ENCODE results near the gene CERS3. TPM values are rescaled to one million over a fixed set of nuclear protein-coding genes. Genes with fewer than 3 reads are reported as not detected.

Gene CERS3
- total RNA-seq, result under 1 TPM; 0.19 to 0.31 TPM

DNA sequence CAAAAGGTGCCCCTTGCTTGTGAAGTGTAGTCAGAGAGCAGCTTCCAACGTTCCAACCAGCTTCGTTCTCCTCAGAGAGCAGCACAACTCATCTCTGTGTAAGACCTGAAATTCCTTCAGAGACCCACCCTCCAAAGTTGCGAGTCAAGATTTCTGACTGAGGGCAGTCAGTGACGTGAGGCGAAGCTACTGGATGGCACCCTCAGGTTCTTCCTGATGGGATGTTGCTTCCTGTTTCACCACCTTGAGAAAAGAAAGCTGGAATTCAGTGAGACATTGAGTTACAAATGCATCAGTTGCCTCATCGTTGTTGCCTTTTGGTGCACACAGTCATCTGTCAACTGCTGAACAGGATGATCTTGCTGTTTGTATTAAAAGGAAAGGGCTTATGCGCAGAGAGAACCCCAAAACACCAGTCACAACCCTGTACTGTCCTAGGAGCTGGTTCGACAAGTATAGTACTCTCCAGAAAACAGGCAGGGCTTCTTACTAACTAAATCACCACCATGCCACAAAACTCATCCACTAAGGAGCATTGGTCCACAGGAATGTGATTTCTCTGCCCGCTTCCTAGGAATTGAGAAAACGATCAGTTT lies at the start of gene CERS3:
CERS3 (minus strand) TSS at position 118 of the 596 bp plus-strand sequence. CDS start 27,101 bp downstream, outside the sequence.
- H3K27ac Mint-ChIP-seq, result no peak within 1 kb of the TSS
- H3K4me3 Mint-ChIP-seq, result no peak within 1 kb of the TSS
- ChIA-PET CTCF (no interaction called here), POLR2A (no interaction called here)
- intact Hi-C loops (cut with micrococcal nuclease), result no loop called here
- no peaks in the 10 kb centered on the region for H3K9me3 Mint-ChIP-seq
- no peaks in the 10 kb centered on the region for H3K36me3 Mint-ChIP-seq
- DNase-seq, result no peak
- H3K4me1 Mint-ChIP-seq (ENCODE audit: low read depth), result peaks cover 10% of the 10 kb centered on the region
- no peaks in the 10 kb centered on the region for H3K27me3 Mint-ChIP-seq

DNA sequence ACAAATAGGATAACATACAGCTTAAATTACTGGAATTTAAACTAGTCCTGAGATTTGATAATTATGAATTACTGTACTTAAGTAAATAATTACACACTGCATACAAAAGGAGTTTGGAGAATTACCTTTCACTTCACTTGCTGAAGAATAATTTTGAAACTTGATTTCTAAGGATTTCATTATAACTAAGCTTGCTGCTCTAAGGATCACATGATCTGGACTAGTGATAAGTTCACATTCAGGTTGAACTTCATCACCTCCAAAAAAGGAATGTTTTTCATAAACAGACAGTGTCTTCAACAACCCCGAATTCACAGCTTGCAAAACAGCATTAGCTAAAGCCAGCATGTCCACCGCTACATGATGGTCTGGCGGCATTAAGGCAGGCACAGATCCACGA lies 44.8 kb upstream of the CERS3 start:
- peaks cover 54% of the 10 kb centered on the region for H3K36me3 Mint-ChIP-seq
- ChIA-PET POLR2A (interaction anchor here (1.1 to 1.8 kb wide), 3 partner anchors 23 to 223 kb away, joined by 3 to 5 read pairs (median 4); no protein-coding TSS in a partner anchor), CTCF (interaction anchor here (0.6 to 6.1 kb wide), 10 partner anchors 12 to 725 kb away, joined by 3 to 95 read pairs (median 4); partner anchors contain the start of gene LINS1)
- no peaks in the 10 kb centered on the region for H3K27me3 Mint-ChIP-seq
- intact Hi-C loops (cut with micrococcal nuclease), result loop anchor here (2.0 kb wide), 1 partner anchor 29 kb away; the partner anchor contains the start of genes ASB7 and LINS1
- no peak for DNase-seq
- H3K4me3 Mint-ChIP-seq, result no peak overlapping the region
- peak overlapping the region; percentile 83 for H3K27ac Mint-ChIP-seq
- H3K4me1 Mint-ChIP-seq (ENCODE audit: low read depth), result peaks cover 56% of the 10 kb centered on the region
- no peaks in the 10 kb centered on the region for H3K9me3 Mint-ChIP-seq

DNA sequence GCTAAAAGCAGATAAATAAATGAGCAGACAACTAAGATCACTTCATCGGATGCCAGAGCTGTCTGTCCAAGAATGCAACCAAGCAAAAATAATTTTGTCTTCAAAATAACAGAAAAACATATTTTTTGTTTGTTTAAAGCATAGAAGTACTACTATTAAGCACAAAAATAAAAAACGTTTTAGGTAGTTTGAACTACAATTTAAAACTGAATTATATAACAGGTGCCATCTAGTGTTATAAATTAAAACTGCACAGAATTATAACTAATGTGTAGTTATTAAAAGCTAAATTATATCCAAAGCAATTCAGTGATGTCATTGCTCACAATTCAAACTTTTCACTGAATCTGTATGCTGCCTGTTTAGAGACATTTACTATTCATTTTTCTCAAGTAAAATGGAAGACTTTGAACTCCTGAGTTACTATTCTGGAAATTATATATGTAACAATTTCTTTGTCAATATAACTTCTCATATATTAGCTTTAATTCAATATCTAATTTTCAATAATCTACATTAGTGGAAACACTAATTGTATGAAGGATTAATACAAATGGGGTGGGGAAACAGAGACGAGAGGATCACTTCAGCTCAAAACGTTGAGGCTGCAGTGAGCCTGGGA lies 43.7 kb upstream of the CERS3 start:
- Mint-ChIP-seq H3K4me1 (ENCODE audit: low read depth) (peaks cover 54% of the 10 kb centered on the region), H3K27ac (peak overlapping the region; percentile 82), H3K36me3 (peaks cover 54% of the 10 kb centered on the region), H3K4me3 (no peak overlapping the region), H3K9me3 (no peaks in the 10 kb centered on the region), H3K27me3 (no peaks in the 10 kb centered on the region)
- intact Hi-C loops (cut with micrococcal nuclease), result loop anchor here (1.0 to 2.0 kb wide), 2 partner anchors 30 to 222 kb away; partner anchors contain the start of genes ASB7 and LINS1
- no peak for DNase-seq
- POLR2A ChIA-PET, result interaction anchor here (0.6 to 1.8 kb wide), 2 partner anchors 24 to 222 kb away, joined by 4 read pairs; no protein-coding TSS in a partner anchor
- CTCF ChIA-PET, result interaction anchor here (0.6 to 6.1 kb wide), 16 partner anchors 9 to 1413 kb away, joined by 3 to 95 read pairs (median 4); partner anchors contain the start of gene ASB7

DNA sequence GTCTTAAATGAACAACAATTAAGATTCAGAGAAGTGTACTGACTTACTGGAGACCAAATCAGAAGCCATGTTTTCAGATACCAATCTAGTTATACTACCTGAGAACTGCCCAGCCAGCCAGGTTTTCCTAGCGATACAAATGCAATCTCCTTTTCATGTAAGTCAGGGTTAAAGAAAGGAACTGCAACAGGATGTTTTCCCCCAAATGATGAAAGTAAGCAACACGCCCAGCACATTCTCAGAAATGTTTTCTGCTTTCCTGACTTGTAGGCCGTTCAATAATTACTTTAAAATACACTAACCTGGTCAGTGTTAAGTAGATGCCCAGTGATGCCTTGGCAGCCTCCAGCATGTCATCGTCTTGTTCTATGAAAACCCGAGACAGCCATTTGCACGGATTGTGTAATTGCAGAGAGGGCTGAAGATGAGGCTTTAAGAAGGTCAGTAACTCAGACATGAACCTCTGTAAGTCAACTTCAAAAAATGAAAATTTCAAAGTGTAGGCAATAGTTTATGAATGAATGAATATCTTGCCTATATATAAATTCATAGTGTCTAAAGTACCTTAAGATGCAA lies 42.9 kb upstream of the CERS3 start:
- Mint-ChIP-seq H3K9me3 (no peaks in the 10 kb centered on the region), H3K27me3 (no peaks in the 10 kb centered on the region), H3K36me3 (peaks cover 49% of the 10 kb centered on the region), H3K27ac (peak overlapping the region; percentile 82), H3K4me1 (ENCODE audit: low read depth) (peaks cover 50% of the 10 kb centered on the region), H3K4me3 (no peak overlapping the region)
- CTCF ChIA-PET, result interaction anchor here (0.9 to 6.1 kb wide), 9 partner anchors 9 to 234 kb away, joined by 3 to 95 read pairs (median 6); partner anchors contain the start of gene ASB7
- DNase-seq, result no peak
- intact Hi-C loops (cut with micrococcal nuclease), result loop anchor here (1.0 to 2.0 kb wide), 2 partner anchors 31 to 221 kb away; partner anchors contain the start of genes ASB7 and LINS1
- POLR2A ChIA-PET, result interaction anchor here (0.7 to 1.8 kb wide), 3 partner anchors 25 to 222 kb away, joined by 4 read pairs; no protein-coding TSS in a partner anchor

- Mint-ChIP-seq H3K4me3 (no peak overlapping the region), H3K9me3 (no peaks in the 10 kb centered on the region), H3K4me1 (ENCODE audit: low read depth) (peaks cover 42% of the 10 kb centered on the region), H3K27me3 (no peaks in the 10 kb centered on the region), H3K36me3 (peaks cover 41% of the 10 kb centered on the region), H3K27ac (peak overlapping the region; percentile 82)
- intact Hi-C loops (cut with micrococcal nuclease), result no loop called here
- no peak for DNase-seq
- ChIA-PET CTCF (interaction anchor here (0.9 to 6.1 kb wide), 3 partner anchors 10 to 233 kb away, joined by 3 to 95 read pairs (median 3); no protein-coding TSS in a partner anchor), POLR2A (interaction anchor here (0.7 to 1.5 kb wide), 2 partner anchors 26 to 221 kb away, joined by 4 read pairs; no protein-coding TSS in a partner anchor)
Observed at GRCh38 chr15:100570735-100571313, 42.1 kb upstream of the CERS3 start.

DNA sequence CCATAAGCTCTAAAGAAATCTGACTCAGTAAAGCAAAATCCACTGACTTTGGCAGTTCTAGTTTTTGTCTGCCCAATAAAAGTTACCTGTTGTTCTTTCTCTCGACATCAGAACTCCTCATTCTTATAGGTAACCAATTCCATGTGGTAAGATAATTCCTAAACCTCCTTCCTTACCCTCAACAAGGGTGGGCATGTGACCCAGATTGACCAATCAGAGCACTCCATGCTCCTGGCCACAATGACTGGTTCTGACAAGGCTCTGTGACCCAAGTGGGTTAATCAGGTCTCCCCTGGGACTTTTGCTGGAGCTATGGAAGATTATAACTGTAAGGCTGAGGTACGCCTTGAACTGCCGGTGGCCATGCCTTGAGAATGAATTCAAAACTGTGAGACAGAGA lies 41.5 kb upstream of the CERS3 start:
- H3K27me3 Mint-ChIP-seq, result no peaks in the 10 kb centered on the region
- no peaks in the 10 kb centered on the region for H3K9me3 Mint-ChIP-seq
- H3K27ac Mint-ChIP-seq, result peak overlapping the region; percentile 82
- DNase-seq, result no peak
- H3K4me1 Mint-ChIP-seq (ENCODE audit: low read depth), result peaks cover 37% of the 10 kb centered on the region
- intact Hi-C loops (cut with micrococcal nuclease), result no loop called here
- peaks cover 43% of the 10 kb centered on the region for H3K36me3 Mint-ChIP-seq
- ChIA-PET POLR2A (interaction anchor here (1.5 kb wide), 1 partner anchor 26 kb away, joined by 4 read pairs; no protein-coding TSS in a partner anchor), CTCF (interaction anchor here (6.1 kb wide), 1 partner anchor 220 kb away, joined by 95 read pairs; no protein-coding TSS in a partner anchor)
- no peak overlapping the region for H3K4me3 Mint-ChIP-seq

GRCh38 chr15:100569391-100569790 lies 40.6 kb upstream of the CERS3 start:
- Mint-ChIP-seq H3K27ac (no peak overlapping the region), H3K36me3 (peaks cover 44% of the 10 kb centered on the region)

DNA sequence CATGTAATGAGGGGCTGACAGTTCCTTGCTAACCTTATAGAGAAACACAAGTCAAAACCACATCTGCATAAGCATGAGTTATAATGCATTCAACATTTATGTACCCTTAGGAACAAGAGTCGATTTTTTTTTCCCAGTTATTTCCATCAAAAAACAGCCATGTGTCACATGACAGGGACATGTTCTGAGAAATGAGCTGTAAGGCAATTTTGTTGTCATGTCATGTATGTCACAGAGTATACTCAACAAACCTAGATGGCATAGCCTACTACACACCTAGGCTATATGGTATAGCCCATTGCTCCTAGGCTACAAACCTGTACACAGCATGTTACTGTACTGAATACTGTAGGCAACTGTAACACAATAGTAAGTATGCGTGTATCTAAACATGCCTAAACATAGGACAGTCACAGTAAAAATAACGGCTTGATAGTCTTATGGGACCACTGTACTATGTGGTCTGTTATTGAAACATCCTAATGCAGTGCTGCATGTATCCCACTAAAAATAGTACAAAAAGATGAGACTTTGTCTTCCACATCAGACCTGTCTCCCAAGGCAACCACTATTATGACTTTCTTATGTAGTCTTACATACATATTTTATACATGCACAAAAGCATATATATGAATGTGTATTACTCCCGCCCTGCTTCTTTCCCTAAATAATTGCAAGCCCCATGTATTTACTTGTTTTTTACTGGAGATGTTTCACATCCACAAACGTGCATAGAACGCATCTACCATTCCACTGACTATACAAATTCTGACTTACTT lies 38.3 kb upstream of the CERS3 start:
- POLR2A ChIA-PET, result no interaction called here
- Mint-ChIP-seq H3K4me1 (ENCODE audit: low read depth) (peaks cover 23% of the 10 kb centered on the region), H3K36me3 (peaks cover 39% of the 10 kb centered on the region), H3K9me3 (no peaks in the 10 kb centered on the region), H3K4me3 (no peak overlapping the region), H3K27me3 (no peaks in the 10 kb centered on the region), H3K27ac (no peak overlapping the region)
- CTCF ChIA-PET, result interaction anchor here (1.7 kb wide), 1 partner anchor 216 kb away, joined by 4 read pairs; no protein-coding TSS in a partner anchor
- no peak for DNase-seq
- intact Hi-C loops (cut with micrococcal nuclease), result no loop called here

More at GRCh38 chr15:100569391-100569790, 40.6 kb upstream of the CERS3 start:
- ChIA-PET CTCF (interaction anchor here (6.1 kb wide), 1 partner anchor 219 kb away, joined by 95 read pairs; no protein-coding TSS in a partner anchor), POLR2A (no interaction called here)
- Mint-ChIP-seq H3K4me3 (no peak overlapping the region), H3K27me3 (no peaks in the 10 kb centered on the region), H3K9me3 (no peaks in the 10 kb centered on the region), H3K4me1 (ENCODE audit: low read depth) (peaks cover 36% of the 10 kb centered on the region)
- no peak for DNase-seq
- intact Hi-C loops (cut with micrococcal nuclease), result no loop called here

- Mint-ChIP-seq H3K4me1 (ENCODE audit: low read depth) (peaks cover 9% of the 10 kb centered on the region), H3K4me3 (no peak overlapping the region), H3K27me3 (no peaks in the 10 kb centered on the region), H3K27ac (peak overlapping the region; percentile 40), H3K9me3 (no peaks in the 10 kb centered on the region), H3K36me3 (peaks cover 30% of the 10 kb centered on the region)
- POLR2A ChIA-PET, result no interaction called here
- intact Hi-C loops (cut with micrococcal nuclease), result no loop called here
- CTCF ChIA-PET, result interaction anchor here (0.6 kb wide), 1 partner anchor 216 kb away, joined by 3 read pairs; no protein-coding TSS in a partner anchor
- DNase-seq, result no peak
Observed at GRCh38 chr15:100565591-100565990, 36.8 kb upstream of the CERS3 start.

- intact Hi-C loops (cut with micrococcal nuclease), result no loop called here
- CTCF ChIA-PET, result no interaction called here
- no peak for DNase-seq
- H3K4me1 Mint-ChIP-seq (ENCODE audit: low read depth), result no peaks in the 10 kb centered on the region
- no peak overlapping the region for H3K27ac Mint-ChIP-seq
- no peaks in the 10 kb centered on the region for H3K9me3 Mint-ChIP-seq
- no peaks in the 10 kb centered on the region for H3K27me3 Mint-ChIP-seq
- no peak overlapping the region for H3K4me3 Mint-ChIP-seq
- H3K36me3 Mint-ChIP-seq, result peaks cover 26% of the 10 kb centered on the region
- POLR2A ChIA-PET, result no interaction called here
Observed at GRCh38 chr15:100560323-100560722, 31.6 kb upstream of the CERS3 start.

GRCh38 chr15:100559330-100559729 lies 30.6 kb upstream of the CERS3 start:
- H3K4me3 Mint-ChIP-seq, result no peak overlapping the region

More at GRCh38 chr15:100559330-100559729, 30.6 kb upstream of the CERS3 start:
- peaks cover 26% of the 10 kb centered on the region for H3K36me3 Mint-ChIP-seq
- ChIA-PET CTCF (interaction anchor here (1.6 kb wide), 1 partner anchor 209 kb away, joined by 5 read pairs; no protein-coding TSS in a partner anchor), POLR2A (interaction anchor here (0.6 kb wide), 1 partner anchor 209 kb away, joined by 4 read pairs; no protein-coding TSS in a partner anchor)
- intact Hi-C loops (cut with micrococcal nuclease), result no loop called here
- DNase-seq, result no peak
- no peaks in the 10 kb centered on the region for H3K4me1 Mint-ChIP-seq (ENCODE audit: low read depth)
- H3K27ac Mint-ChIP-seq, result no peak overlapping the region
- H3K9me3 Mint-ChIP-seq, result no peaks in the 10 kb centered on the region
- H3K27me3 Mint-ChIP-seq, result no peaks in the 10 kb centered on the region

Measured in activated CD4-positive, alpha-beta memory T cell treated with anti-CD3 and anti-CD28 coated beads for 36 hours (primary cell).